SK-N-MC (cell line): ENCODE measurements around the gene SLC12A1.

Experiments used
- EZH2 ChIP-seq: fragments of 200-600 bp; sonication (generic); IDR thresholded peaks from one replicate; pipeline ENCODE4 v1.6.1; 2017; ENCODE audit warnings: antibody characterized with exemption
- FOXP2 ChIP-seq: optimal IDR thresholded peaks from 2 replicates; pipeline ENCODE3; 2011; ENCODE audit warnings: mild to moderate bottlenecking, moderate library complexity; ENCODE audit not compliant: insufficient read depth; ENCODE audit errors: extremely low read length, control extremely low read depth
- POLR2AphosphoS5 ChIP-seq: IDR thresholded peaks from 2 replicates; pipeline ENCODE4 v1.6.1; 2012; ENCODE audit warnings: mild to moderate bottlenecking, low read depth, low read length, borderline replicate concordance

GRCh38 chr15:48334260-48334659 is 128.2 kb downstream of the SLC12A1 start:
- no peak for TF ChIP-seq POLR2AphosphoS5
- TF ChIP-seq EZH2: no peak
- no peak for TF ChIP-seq FOXP2
